AG04450 (cell line): ENCODE measurements around the gene PLEKHJ1. TPM values are rescaled to one million over a fixed set of nuclear protein-coding genes. Genes with fewer than 3 reads are reported as not detected.

Experiments
- CTCF ChIA-PET: fragments of 300-600, 350-600 bp; formaldehyde crosslinking; extraction: SDS; loops from one replicate; lab custom pipeline; 2022; ENCODE audit warnings: antibody characterized with exemption, inconsistent platforms; lab: Charles Lee
- POLR2A ChIA-PET: fragments of 350-600 bp; formaldehyde crosslinking; extraction: SDS; loops from one replicate; lab custom pipeline; 2021; ENCODE audit warnings: antibody characterized with exemption, inconsistent platforms; lab: Yijun Ruan, JAX
- DNase-seq: peaks from one replicate; pipeline ENCODE4 v3.0.0-alpha.2; 2011; ENCODE audit warnings: low read depth, low spot score
- H3K27ac ChIP-seq: one replicate; pipeline ENCODE4 v1.5.1; 2012; ENCODE audit warnings: low read depth, low read length, control low read depth
- H3K27me3 ChIP-seq: one replicate; pipeline ENCODE4 v1.6.0; 2012; ENCODE audit warnings: low read length; ENCODE audit not compliant: control insufficient read depth, insufficient read depth
- H3K4me3 ChIP-seq: 2 replicates; pipeline ENCODE4 v1.5.1; 2011; ENCODE audit warnings: mild to moderate bottlenecking, low read depth, low read length, control low read depth
- H3K9me3 ChIP-seq: 2 replicates; pipeline ENCODE4 v1.5.1; 2012; ENCODE audit warnings: low read length; ENCODE audit not compliant: control insufficient read depth, insufficient read depth
- polyA plus RNA-seq: library from polyadenylated mRNA; depleted of rRNA; stranded (reverse); fragments of >200 nt; gene quantifications from 2 replicates; pipeline ENCODE4 v1.2.3, GENCODE V29; 2011
- TF ChIP-seq, protein P1 (sequence below): IDR thresholded peaks from 2 replicates; pipeline ENCODE4 v1.5.1; 2011; ENCODE audit warnings: low read depth, low read length, control low read depth, inconsistent platforms

PLEKHJ1 gene
- polyA plus RNA-seq, 1 experiment: 38.7 TPM

DNA sequence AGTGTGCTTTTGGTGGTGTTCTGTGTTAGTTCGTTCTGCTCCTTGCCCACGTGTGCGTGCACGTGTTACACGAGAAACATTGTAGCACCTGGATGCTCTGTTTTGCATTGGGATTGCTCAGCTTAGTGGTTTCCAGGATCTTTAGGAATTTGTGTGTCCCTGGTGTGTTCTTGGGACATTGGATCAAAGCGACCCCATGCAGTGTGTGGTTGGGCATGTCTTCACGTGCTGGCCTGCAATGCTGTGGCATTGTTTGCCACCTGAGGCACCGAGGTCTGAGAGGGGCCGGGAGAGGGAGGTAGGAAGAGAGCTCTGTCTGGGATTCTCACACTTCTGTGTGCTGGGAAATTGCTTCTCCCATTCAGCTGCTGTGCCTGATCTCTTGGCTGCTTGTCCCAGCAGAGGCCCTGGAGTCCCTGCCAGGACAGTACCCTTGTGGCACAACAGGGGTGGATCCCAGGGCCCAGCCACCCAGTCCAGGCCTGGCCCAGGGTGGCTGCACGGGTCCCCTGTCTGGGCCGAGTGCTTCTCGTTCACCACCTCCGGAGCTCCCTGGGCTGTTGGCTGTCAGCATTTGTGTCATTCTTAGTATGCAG, 11.3 kb downstream of the PLEKHJ1 start:
- POLR2A ChIA-PET: no interaction called here
- CTCF ChIA-PET: no interaction called here
- no peak overlapping the region for H3K4me3 ChIP-seq

DNA sequence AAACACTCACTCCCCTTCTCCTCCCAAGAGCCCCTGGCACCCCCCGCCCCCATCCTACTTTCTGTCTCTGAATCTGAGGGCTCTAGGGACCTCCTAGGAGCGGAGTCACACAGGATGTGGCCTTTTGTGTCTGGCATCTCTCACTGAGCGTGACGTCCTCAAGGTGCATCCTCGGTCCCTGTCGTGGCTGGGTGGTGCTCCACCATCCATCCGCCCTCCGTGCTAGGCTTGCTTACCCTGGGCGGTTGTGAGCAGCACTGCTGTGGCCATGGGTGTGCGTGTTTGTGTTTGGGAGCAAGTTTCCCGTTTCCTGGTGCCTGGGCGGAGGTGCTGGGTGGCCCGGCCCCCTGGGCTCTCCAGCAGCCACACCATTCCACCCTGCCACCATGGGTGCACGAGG, 12.2 kb downstream of the PLEKHJ1 start:
- TF ChIP-seq, protein P1, sequence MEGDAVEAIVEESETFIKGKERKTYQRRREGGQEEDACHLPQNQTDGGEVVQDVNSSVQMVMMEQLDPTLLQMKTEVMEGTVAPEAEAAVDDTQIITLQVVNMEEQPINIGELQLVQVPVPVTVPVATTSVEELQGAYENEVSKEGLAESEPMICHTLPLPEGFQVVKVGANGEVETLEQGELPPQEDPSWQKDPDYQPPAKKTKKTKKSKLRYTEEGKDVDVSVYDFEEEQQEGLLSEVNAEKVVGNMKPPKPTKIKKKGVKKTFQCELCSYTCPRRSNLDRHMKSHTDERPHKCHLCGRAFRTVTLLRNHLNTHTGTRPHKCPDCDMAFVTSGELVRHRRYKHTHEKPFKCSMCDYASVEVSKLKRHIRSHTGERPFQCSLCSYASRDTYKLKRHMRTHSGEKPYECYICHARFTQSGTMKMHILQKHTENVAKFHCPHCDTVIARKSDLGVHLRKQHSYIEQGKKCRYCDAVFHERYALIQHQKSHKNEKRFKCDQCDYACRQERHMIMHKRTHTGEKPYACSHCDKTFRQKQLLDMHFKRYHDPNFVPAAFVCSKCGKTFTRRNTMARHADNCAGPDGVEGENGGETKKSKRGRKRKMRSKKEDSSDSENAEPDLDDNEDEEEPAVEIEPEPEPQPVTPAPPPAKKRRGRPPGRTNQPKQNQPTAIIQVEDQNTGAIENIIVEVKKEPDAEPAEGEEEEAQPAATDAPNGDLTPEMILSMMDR: no peak
- ChIA-PET CTCF (no interaction called here), POLR2A (no interaction called here)
- no peak for DNase-seq
- Histone ChIP-seq H3K9me3 (no peaks in the 10 kb centered on the region; the same call in 1 of the 2 replicates), H3K27ac (no peak overlapping the region), H3K4me3 (no peak overlapping the region), H3K27me3 (no peaks in the 10 kb centered on the region)

More for the DNA sequence above, 11.3 kb downstream of the PLEKHJ1 start:
- Histone ChIP-seq H3K27ac (no peak overlapping the region), H3K27me3 (no peaks in the 10 kb centered on the region), H3K9me3 (no peaks in the 10 kb centered on the region; the same call in 1 of the 2 replicates)
- TF ChIP-seq, protein P1: no peak
- no peak for DNase-seq

DNA sequence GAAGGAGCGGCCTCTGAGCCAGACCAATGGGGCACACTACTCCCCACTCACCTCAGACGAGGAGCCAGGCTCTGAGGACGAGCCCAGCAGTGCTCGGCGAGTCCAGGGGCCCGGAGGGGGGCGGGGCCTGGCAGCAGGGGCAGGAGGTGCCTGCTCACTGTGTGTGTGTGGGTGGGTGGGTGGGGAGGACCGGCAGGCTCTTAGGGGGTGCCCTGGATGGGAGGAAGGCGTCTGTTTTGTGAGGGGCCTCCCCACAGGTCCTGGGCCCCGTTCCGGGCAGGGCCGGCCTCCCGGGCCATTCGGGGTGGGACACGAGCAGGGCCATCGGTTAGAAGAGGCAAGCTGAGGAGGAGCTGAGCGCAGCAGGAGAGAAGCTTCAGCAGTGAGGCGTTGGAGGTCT, 12.7 kb downstream of the PLEKHJ1 start:
- ChIA-PET POLR2A (no interaction called here), CTCF (no interaction called here)
- Histone ChIP-seq H3K27ac (no peak overlapping the region), H3K27me3 (no peaks in the 10 kb centered on the region), H3K9me3 (no peaks in the 10 kb centered on the region; the same call in 1 of the 2 replicates), H3K4me3 (no peak overlapping the region)
- TF ChIP-seq, protein P1: no peak
- no peak for DNase-seq

DNA sequence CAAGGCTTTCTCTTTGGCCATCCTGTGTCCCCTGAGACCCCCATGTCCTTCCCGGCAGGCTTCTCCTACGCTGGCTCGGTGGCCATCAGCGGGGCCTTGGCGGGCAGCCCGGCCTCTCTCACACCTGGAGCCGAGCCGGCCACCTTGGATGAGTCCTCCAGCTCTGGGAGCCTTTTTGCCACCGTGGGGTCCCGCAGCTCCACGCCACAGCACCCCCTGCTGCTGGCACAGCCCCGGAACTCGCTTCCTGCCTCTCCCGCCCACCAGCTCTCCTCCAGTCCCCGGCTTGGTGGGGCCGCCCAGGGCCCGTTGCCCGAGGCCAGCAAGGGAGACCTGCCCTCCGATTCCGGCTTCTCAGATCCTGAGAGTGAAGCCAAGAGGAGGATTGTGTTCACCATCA, 14.2 kb downstream of the PLEKHJ1 start:
- Histone ChIP-seq H3K4me3 (no peak overlapping the region), H3K9me3 (no peaks in the 10 kb centered on the region; the same call in 1 of the 2 replicates), H3K27ac (no peak overlapping the region), H3K27me3 (no peaks in the 10 kb centered on the region)
- ChIA-PET CTCF (interaction anchor here (0.7 kb wide), 1 partner anchor 14 kb away, joined by 3 read pairs; the partner anchor contains the start of gene PLEKHJ1), POLR2A (no interaction called here)
- TF ChIP-seq, protein P1: peak; percentile 28
- no peak for DNase-seq

DNA sequence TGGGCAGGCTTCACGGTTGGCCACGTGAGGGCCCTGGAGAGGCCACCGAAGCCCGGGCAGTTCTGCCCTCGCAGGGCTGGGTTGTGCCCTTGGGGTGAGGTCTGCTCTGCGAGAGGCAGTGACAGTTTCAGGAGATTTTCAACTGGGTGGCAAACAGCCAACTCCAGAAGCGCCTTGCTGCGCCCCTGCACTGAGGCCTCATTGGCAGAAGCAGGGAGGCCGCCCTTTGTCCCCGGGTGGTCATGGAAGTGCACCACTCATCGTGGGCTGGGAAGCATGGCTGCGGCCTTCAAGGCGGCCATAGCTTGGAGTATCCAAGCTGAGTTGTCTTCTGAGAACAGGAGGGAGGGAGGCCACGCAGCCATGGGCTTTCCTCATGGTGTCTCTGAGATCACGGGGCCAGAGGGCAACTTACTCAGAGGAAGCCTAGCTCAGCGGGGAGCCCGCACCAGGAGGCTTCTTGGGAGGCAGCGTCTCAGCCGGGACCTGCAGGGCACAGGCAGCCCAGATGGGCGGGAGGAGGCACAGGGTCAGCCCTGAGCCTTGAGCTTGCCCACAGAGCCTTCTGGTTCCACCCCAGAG, 14.8 kb downstream of the PLEKHJ1 start:
- DNase-seq: no peak
- Histone ChIP-seq H3K9me3 (no peaks in the 10 kb centered on the region; the same call in 1 of the 2 replicates), H3K4me3 (no peak overlapping the region), H3K27me3 (no peaks in the 10 kb centered on the region), H3K27ac (no peak overlapping the region)
- POLR2A ChIA-PET: no interaction called here
- CTCF ChIA-PET: interaction anchor here (0.7 kb wide), 1 partner anchor 15 kb away, joined by 3 read pairs; the partner anchor contains the start of gene PLEKHJ1
- TF ChIP-seq, protein P1: no peak
